Testis (tissue), 2 donors: Measurements from ENCODE around the gene BLMH.

Experiments
- POLR2A ChIP-seq: fragments of 450-650 bp; IDR thresholded peaks from one replicate; pipeline ENCODE4 v1.6.1; 2017; ENCODE audit warnings: antibody characterized with exemption, mild to moderate bottlenecking, moderate library complexity
- TF ChIP-seq, protein P1 (sequence below), 3 experiments: fragments of 450-650 bp in 2 of 3; fragments of 200-600 bp in 1 of 3; sonication (generic) in 1 of 3; IDR thresholded peaks; one replicate each; pipeline ENCODE4 v1.5.1; 2016 to 2019; ENCODE audit warnings: antibody characterized with exemption in 3 of 3, mild to moderate bottlenecking in 2 of 3, moderate library complexity in 1 of 3

DNA sequence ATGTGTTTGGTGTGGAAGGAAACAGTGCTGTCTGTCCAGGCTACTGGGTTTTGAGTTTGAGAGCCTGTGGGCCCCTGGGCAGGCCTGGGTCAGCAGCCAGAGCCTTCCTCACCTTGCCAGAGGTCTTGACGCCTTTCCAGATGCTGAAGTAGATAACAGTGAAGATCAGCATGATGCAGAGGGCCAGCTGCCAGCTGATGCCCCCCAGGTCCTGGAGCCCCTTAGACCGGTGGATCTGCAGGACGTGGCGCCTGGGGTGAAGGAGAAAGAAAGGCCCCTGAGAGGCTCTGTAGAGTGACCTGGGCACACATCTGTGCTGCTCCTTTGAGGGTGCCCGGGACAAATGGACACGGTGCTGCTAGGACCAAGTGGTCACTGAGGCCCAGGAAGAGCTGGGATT is 74.7 kb downstream of the BLMH start:
- TF ChIP-seq, protein P1, sequence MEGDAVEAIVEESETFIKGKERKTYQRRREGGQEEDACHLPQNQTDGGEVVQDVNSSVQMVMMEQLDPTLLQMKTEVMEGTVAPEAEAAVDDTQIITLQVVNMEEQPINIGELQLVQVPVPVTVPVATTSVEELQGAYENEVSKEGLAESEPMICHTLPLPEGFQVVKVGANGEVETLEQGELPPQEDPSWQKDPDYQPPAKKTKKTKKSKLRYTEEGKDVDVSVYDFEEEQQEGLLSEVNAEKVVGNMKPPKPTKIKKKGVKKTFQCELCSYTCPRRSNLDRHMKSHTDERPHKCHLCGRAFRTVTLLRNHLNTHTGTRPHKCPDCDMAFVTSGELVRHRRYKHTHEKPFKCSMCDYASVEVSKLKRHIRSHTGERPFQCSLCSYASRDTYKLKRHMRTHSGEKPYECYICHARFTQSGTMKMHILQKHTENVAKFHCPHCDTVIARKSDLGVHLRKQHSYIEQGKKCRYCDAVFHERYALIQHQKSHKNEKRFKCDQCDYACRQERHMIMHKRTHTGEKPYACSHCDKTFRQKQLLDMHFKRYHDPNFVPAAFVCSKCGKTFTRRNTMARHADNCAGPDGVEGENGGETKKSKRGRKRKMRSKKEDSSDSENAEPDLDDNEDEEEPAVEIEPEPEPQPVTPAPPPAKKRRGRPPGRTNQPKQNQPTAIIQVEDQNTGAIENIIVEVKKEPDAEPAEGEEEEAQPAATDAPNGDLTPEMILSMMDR (IDR thresholded peaks at IDR 0.05) = no peak
- no peak for TF ChIP-seq POLR2A
